GM21528 (cell line): ENCODE data around the gene CLEC16A.
"Not testable (repeated sequence)": the region's sequence is repeated elsewhere in the genome, so short reads cannot be mapped to it uniquely, and the experiment has no call there.

Source experiments
- ATAC-seq: cut with Tn5 transposase; IDR thresholded peaks from one replicate; pipeline ENCODE4 v1.9.1; 2021; ENCODE audit warnings: mild to moderate bottlenecking, moderate library complexity; ENCODE audit not compliant: unreplicated experiment, low FRiP score

CLEC16A gene

GRCh38 chr16:11205065-11205699 is 260.8 kb downstream of the CLEC16A start:
- ATAC-seq: no peak

DNA sequence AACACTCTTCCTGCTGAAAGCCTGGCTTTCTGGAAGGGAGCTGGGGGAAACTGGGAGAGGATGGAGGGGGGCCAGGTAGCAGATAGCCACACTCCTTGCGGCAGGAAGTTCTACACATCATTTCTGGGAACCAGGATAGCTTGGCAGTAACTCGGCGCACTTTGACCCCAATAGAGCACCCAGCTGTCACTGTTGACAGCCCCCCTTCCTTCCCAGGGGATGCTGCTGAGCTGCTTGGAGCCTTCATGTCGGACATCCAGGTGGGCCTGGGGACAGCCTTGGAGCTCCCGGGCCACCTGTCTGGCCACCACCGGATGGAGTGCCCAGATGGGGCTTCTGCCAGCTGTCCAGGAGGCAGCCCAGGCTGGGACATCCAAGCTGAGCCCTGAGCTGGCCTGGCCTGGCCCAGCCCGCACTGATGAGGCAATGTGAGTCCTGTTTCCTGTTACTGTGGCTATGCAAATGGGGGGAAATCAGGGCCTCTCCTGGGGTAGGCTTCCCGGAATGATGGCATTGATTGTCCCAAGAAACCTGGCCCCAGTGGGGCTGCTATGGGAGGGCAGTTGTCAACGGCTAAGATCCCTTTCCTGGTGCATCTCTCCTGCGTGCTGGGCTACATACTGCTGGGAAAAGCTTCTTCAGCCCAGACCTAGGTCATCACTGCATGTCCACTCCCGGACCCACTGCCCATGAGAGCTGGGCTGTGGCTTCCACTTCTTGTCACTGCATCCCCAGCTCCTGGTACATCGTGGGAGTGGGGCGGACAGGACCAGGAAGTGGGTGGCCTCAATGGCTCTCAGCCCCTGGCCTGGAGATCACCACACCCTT is 261.6 kb downstream of the CLEC16A start:
- no peak for ATAC-seq

DNA sequence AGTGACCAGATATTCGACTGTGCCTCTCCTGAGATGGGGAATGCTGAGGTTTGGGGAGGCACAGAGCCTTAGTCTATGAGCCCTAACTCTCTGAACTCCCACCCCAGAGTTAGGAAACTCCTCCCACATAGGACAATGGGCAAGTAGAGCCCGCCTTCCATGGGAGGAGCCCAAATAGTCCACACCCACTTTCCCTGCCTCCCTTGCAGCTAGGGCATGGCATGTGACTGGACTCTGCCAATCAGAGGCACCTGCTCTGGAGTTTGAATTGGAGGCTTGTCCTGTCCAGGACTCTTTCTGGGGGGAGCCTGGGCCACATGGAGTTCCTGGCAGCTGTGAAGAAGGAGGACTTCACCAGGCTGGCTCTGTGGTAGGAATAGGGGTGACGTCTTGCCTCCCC is 263.3 kb downstream of the CLEC16A start:
- ATAC-seq: no peak

DNA sequence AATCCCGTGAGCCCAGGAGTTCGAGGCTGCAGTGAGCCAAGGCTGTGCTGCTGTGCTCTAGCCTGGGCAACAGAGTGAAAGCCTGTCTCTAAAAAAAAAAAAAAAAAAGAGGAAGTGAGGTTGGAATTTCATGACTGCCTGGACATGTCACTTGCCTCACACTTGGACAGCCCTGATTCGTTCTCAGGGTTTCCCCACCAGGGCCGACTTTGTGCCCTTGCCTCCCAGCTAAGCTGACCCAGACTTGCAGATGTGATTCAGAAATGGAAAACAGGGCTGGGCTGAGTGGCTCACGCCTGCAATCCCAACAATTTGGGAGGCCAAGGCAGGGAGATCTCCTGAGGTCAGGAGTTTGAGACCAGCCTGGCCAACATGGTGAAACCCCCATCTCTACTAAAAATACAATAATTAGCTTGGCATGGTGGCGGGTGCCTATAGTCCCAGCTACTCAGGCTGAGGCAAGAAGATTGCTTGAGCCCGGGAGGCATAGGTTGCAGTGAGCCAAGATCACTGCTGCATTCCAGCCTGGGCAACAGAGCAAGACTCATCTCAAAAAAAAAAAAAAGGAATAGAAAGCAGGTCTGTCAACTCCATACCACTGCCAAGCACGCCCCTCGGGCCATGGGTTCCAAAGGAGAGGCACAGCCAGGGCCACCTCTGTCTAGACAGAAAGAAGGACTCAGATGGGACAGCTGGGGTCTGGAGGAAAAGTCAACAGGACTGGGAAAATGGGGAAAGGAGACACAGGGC is 264.7 kb downstream of the CLEC16A start:
- ATAC-seq: no peak

GRCh38 chr16:11210260-11210659 is 265.9 kb downstream of the CLEC16A start:
- no peak for ATAC-seq

GRCh38 chr16:11211061-11211976 is 267.0 kb downstream of the CLEC16A start:
- ATAC-seq: no peak

- no peak for ATAC-seq
Observed at GRCh38 chr16:11211977-11212797, 267.8 kb downstream of the CLEC16A start.

DNA sequence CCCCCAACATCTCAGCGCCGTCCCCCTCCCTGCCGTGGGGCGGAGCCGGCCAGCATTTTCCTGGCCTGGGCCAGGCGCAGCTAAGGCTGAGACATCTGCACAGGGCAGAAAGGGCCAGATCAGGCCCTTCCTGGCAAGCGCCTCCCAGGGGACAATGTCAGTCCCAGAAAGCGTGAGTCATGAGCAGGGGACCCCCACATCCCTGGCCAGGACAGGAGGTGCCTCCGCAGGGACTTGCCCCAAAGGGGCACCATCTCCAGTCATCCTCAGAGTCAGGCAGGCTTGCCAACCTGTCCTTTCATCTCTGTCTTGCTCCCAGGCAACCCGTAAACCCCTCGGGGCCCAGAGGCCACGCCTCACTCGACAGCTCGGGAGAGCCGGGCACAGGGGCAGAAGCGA is 268.4 kb downstream of the CLEC16A start:
- ATAC-seq: no peak

- no peak for ATAC-seq
Observed at GRCh38 chr16:11213373-11213772, 269.0 kb downstream of the CLEC16A start.

- ATAC-seq: no peak
Observed at GRCh38 chr16:11213799-11214198, 269.4 kb downstream of the CLEC16A start.

DNA sequence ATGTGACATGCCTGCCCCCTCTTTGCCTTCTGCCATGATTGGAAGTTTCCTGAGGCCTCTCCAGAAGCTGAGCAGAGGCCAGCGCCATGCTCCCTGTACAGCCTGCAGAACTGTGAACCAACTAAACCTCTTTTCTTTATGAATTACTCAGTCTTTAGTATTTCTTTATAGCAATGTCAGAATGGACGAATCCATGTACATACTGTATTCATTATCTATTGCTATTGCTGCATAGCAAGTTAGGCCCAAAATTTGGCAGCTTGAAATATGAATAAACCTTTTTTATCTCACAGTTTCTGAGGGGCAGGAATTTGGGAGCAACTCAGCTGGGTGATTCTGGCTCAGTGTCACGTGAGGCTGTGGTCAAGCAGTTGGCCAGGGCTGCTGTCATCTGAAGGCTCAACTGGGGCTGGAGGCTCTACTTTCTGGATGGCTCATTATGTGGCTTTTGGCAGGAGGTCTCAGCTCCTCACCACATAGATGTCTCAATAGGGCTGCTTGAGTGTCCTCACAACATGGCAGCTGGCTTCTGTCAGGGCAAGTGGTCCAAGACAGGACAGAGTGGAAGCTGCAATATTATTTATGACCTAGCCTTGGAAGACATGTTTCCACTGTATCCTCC is 271.7 kb downstream of the CLEC16A start:
- ATAC-seq: no peak

DNA sequence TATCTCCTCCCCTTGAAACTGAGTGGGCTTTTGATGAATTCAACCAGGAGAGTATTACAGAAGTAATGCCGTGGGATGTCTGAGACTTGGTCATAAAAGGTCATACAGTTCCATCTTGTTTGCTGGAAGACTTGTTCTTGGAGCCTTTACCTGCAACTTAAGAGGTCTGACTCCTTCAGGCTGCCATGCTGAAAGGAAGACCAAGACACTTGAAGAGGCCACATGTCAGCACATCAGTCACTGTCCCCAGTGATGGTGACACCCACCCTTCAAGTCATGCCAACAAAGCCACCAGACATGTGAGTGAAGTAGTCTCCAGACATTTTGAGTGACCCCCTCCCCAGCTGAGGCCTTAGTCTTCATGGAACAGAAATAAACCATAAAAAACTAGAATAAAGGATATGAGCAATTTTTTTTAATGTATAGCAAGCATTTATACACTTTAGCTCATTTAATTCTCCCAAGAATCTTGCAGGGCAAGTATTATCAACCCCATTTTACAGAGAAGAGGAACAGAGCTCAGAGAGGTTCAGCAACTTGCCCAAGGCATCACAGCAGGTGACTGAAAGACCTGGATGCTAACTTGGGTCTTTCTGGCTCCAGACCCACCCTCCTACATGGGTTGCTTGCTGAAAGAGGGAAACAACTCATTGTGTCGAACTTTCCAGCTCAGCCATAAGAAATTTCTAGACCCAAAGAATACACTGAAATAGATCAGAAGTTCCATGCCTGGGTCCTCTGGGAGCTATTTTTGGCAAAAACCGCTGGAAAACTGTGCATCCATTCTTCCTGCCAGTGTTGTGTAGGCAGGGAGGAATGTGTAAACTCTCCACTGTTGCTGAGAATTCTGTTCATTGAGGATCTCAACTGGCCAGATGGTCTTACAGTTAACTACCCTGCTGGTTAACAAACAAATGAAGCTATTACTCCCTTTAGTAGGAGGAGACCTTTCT is 273.6 kb downstream of the CLEC16A start:
- ATAC-seq: no peak

GRCh38 chr16:11218604-11218962 is 274.2 kb downstream of the CLEC16A start:
- no peak for ATAC-seq

DNA sequence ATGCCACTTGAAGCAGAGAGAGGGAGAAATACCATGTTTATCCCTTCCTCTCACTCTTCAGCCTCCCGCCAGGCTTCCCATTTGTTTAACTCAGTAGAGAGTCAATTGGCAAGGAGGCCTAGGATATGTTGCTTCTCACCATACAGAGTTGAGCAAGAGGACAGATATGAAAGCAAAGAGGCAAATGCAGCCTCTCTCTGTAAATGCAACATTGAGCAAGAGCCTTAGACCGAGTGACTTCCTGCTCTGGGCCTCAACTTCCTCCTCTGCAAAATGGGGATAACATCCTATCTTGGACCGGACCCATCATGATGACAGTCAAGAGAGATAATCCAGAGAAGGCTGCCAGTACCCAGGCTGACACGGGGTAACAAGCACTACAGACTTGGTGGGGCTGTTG is 274.8 kb downstream of the CLEC16A start:
- ATAC-seq: no peak

DNA sequence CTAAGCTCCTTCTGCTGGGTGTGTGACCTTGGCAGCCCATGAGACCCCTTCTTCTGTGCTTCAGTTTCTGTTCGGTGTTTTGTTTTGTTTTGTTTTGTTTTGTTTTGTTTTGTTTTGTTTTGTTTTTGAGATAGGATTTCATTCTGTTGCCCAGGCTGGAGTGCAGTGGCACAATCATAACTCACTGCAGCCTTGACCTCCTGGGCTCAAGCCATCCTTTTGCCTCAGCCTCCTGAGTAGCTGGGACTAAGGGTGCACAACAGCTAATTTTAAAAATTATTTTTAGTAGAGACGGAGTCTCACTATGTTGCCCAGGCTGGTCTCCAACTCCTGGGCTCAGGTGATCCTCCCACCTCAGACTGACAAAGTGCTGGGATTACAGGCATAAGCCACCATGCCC is 276.1 kb downstream of the CLEC16A start:
- ATAC-seq: not testable (repeated sequence)

DNA sequence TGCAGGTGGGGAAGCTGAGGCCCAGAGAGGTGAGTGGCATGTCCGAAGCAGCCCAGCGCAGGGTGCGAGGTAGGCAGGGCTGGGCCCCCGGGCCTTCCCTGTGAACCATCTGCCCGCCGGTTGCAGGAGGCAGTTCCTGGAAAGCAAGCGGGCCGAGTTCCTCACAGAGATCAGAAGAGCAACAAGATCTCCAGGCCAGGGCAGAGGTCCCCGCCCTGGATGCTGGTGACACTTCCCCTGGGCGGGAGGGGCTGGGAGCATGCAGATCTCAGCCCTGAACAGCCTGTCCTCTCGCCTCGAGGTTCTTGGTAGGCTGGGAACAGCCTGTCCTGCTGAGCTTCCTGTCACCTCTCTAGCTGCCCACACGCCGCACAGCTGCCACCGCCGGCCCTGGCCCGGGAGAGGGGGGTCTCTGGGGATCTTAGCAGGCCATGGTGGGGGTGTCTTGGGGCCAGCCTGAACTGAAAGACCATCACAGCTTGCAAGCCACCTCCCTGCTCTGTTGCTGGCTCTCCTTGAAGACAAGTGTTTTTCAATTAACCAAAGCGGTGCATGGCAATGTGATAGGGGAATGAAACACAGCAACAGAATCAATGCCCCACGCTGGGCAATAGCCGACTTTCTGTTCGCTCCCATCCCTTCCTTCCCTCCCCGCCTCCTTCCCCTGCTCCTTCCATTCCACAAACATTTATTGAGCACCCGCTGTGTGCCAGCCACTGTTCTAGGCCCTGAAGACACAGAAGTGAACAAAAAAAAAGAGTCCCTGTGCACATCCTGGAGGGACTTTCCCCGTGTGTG is 279.9 kb downstream of the CLEC16A start:
- ATAC-seq: peak; percentile 48
